Head of caudate nucleus (tissue), 42 donors: Measurements from ENCODE around the gene UBQLN1.

Source experiments
- DNase-seq, 42 donors: peaks; one replicate each; pipeline versions ENCODE4 v3.0.0 to v3.0.0-alpha.2; 2020 to 2021; ENCODE audit warnings: mixed read lengths in 7 of 42
- intact Hi-C: fragments of 100-400 bp; cut with DNase I; formaldehyde crosslinking; loops from one replicate; pipeline ENCODE4 v1.15.0; 2022

UBQLN1 gene

DNA sequence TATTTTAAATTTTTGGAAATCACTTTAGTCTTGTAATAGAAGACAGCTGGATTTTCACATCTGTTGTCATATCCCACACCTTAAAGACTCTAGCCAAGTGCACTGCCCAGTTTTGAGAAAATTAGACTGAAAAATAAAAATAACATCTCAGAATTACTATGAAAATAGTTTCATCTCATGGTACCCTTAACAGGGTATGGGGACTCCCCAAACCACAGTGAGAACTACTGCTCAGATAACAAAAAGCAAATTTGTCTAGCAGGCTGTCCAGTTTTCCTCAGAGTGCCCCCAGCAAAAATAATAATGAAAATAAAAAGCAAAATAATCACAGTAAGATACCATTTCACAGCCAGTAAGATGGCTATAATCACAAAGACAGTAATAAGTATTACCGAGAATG, 6.5 kb downstream of the UBQLN1 start:
- intact Hi-C loops, result loop anchor here (10.0 kb wide), 1 partner anchor 76 kb away; the partner anchor contains the start of gene IDNK
- no peak for DNase-seq

GRCh38 chr9:83699615-83700014, 8.1 kb downstream of the UBQLN1 start:
- no peak for DNase-seq
- intact Hi-C loops, result loop anchor here (10.0 kb wide), 1 partner anchor 75 kb away; the partner anchor contains the start of gene IDNK

GRCh38 chr9:83698976-83699585, 8.7 kb downstream of the UBQLN1 start:
- intact Hi-C loops, result no loop called here
- DNase-seq, result no peak

DNA sequence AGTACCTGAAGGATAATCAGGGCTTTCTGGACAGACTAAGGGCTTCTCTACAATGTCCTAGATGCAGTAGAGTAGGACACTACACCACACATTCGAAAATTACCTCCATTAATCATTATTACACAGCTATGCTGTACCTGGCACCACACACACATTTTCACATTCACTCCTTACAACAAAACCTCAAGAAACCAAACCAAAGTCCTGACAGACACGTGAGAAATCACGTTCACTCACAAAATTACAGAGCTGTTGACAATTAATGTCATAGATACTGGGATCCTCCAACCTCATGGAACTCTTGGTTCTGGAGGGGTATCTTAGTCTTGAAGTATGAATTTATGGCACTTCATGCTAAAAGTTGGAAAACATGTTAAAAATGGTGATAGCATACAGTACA, 16.3 kb downstream of the UBQLN1 start:
- intact Hi-C loops, result no loop called here
- DNase-seq, result no peak

DNA sequence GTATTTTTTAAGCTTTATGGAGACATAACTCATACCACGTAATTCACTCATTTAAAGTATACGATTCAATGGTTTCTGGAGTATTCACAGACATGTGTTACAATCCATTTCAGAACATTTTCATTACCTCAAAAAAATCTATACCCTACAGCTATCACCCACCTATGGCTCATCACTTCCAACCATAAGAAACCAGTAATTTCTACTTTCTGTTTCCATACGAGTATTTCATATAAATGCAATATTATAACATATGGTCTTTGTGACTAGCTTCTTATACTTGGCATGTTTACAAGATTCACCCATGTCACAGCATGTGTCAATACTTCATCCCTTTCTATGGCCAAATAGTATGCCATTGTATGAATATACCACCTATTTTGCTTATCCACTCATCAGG, 18.8 kb downstream of the UBQLN1 start:
- DNase-seq, result no peak
- intact Hi-C loops, result no loop called here

DNA sequence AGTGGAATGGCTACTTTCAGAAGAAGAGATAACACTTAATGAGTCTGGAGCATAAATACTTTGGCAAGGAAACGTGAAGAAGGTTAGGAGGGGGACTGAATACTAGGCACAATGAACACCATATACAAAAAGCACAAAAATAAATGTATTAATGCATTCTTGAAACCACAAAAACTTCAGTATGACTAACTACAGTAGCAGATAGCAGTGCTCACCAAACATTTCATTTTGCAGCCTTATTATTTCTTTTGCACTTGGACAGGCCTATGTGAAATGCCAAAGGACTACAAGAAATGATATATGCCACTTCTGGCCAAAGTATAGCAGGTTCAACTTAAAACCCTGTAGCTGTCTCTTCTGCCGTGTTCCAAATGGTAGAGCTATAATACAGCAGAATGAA, 26.3 kb downstream of the UBQLN1 start:
- no peak for DNase-seq
- intact Hi-C loops, result no loop called here

GRCh38 chr9:83680233-83680632, 27.5 kb downstream of the UBQLN1 start:
- DNase-seq, result no peak
- intact Hi-C loops, result no loop called here

- no peak for DNase-seq
- intact Hi-C loops, result no loop called here
These were observed 30.2 kb downstream of the UBQLN1 start for GRCh38 chr9:83677596-83677995.

DNA sequence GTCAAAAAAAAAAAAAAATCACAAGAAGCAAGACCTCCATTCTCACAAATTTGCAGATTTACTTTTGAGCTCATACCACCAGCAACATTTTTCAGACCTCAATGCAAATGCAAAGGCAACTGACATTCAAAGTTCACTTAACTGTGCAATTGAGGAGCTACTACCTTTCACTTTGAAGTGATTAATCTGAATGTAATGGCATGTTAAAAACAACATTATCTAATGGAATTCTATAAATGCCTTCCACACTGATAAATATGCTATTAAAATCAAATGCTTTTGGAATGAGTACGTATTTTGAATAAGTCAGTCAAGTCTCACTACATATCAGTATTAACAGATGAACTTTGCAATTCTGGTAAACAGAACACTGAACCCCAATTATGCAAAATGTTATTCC, 32.3 kb downstream of the UBQLN1 start:
- DNase-seq, result no peak
- intact Hi-C loops, result no loop called here

DNA sequence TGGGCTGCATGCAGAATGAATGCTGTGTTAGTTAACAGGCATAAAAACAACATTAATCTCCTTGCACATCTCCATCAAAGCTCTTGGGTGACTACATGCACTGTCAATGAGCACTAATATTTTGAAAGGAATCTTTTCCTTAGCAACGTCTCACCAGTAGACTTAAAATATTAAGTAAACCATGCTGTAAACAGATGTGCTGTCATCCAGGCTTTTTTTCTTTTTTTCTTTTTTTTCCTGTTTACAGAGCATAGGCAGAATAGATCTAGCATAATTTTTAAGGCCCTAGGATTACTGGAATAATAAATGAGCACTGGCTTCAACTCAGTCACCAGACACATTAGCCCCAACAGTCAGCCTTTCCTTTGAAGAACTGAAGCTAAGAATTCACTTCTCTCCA, 36.3 kb downstream of the UBQLN1 start:
- no peak for DNase-seq
- intact Hi-C loops, result no loop called here

DNA sequence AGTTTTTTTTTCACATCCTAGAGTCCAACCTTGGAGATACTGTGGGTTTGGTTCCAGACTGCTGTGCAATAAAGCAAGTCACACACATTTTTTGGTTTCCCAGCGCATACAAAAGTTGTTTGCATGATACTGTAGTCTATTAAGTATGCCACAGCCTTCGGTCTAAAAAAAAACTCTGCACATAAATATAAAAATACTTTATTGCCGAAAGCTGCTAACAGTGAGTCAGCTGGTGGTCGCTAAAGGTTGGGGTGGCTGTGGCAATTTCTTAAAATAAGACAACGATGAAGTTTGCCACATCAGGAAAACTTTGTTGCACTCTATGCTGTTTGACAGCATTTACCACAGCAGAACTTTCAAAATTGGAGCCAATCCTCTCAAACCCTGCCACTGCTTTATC, 37.4 kb downstream of the UBQLN1 start:
- no peak for DNase-seq
- intact Hi-C loops, result no loop called here

DNA sequence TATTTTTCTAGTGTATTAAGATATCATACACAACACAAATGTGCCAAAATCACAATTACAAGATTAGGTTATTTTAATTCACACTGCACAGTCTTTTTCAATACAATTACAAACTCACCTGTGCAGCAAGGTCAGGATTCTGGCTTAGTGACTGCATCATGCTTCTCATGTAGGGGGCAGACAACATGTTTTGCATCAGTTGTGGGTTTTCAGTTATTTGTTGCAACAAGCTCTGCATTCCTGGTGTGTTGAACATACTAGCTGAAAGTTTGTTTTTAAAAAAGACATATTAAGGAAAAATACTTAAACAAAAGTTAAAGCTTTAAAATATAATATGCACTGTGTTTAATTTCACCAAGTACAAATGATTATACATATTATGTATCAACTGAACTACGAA, 38.7 kb downstream of the UBQLN1 start:
- DNase-seq, result no peak
- intact Hi-C loops, result no loop called here

GRCh38 chr9:83665580-83666200, 42.1 kb downstream of the UBQLN1 start:
- intact Hi-C loops, result no loop called here
- no peak for DNase-seq

GRCh38 chr9:83662933-83663332, 44.8 kb downstream of the UBQLN1 start:
- intact Hi-C loops, result no loop called here

DNA sequence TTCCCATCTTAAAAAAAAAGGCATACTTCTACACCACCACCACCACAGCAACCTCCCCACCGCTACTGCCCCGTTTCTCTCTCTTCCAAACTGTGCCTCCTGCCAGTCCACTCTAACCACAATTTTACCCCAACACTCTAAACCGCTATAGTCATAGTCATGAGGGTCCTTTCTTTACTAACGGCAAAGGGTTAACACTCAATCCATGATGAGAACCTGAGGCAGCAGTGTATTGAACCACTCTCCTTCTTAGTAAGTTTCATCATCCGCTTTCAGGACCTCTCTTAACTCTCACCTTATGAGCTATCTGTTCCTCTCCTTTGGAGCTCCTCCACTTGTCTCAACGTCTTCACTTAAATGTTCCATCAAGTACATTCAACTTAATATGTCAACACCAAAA, 50.8 kb downstream of the UBQLN1 start:
- DNase-seq, result no peak
- intact Hi-C loops, result no loop called here

More at GRCh38 chr9:83662933-83663332, 44.8 kb downstream of the UBQLN1 start:
- DNase-seq, result no peak

- intact Hi-C loops, result no loop called here
These were observed 51.6 kb downstream of the UBQLN1 start for GRCh38 chr9:83656032-83656680.

DNA sequence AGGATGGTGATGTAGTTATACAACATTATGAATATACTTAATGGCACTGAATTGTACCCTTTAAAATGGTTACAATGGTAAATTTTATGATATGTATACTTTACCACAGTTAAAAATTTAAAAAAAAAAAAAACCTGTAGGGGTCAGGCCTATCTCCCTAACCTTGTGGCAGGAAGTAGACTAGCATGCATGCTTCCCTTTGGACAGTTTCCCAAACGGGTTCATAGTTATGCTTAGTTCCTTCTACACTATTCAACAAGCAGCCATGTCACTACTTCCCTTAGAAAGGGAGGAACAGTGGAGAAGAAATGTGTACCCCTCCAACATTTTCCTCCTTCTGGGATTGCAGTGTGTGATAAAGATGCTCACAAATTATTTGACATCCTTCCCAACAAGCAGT, 52.3 kb downstream of the UBQLN1 start:
- DNase-seq, result no peak
- intact Hi-C loops, result no loop called here

More at GRCh38 chr9:83656032-83656680, 51.6 kb downstream of the UBQLN1 start:
- DNase-seq, result no peak

DNA sequence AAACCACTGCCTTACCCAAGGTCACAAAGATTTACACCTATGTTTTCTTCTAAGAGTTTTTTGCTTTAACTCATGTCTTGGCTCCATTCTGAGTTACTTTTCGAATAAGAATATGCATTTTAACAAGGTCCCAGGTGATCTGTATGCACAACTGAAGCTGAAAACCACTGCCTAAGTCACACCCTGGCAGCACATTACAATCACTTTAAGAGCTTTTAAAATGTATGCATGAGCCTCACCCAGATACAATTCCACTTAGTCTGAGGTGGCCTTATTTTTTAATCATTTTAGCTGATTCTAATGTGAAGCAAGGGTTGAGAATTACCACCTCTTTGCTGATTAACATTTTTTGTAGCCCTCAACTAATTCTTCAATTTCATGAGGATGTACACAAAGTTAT, 55.3 kb downstream of the UBQLN1 start:
- intact Hi-C loops, result no loop called here
- no peak for DNase-seq

DNA sequence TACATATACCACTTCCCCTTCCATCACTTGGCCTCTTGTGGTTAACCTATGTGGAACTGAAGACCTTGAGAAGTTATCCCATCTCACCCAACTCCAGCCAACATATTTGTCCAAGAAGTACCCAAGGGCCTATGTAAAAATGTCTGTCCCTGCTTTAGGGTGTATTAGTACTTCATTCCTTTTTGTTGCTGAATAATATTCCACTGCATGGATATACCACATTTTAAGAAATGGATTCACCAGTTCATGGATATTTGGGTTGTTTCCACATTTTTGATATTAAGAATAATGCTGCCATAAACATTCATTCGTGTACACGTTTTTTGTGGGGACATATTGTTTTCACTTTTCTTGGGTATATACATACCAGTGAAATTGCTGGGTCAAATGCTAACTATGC, 56.2 kb downstream of the UBQLN1 start:
- DNase-seq, result no peak
- intact Hi-C loops, result no loop called here

DNA sequence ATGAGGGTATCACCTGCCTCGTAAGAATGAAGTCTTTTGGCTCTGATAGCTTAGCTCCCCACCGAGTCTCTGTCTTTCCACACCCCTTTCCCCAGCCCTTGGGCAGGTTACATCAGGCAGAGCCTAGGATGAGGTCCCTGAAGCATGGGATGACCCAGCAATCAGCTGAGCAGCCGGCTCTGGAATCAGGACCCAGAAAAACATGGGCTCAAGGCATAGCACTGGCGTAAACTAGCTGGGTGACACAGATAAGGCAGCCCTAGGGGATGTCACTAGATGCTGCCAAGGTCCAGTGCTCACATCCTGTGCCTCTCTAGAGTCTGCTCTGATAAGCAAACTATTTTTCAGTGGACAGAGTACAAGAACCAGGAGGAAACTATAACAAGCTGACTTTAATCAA, 58.2 kb downstream of the UBQLN1 start:
- intact Hi-C loops, result no loop called here
- no peak for DNase-seq

GRCh38 chr9:83649080-83649479, 58.7 kb downstream of the UBQLN1 start:
- intact Hi-C loops, result no loop called here

More at GRCh38 chr9:83649080-83649479, 58.7 kb downstream of the UBQLN1 start:
- DNase-seq, result peak in 40 of 42 donors; percentile 37 to 88 (median 63)
